Measurements from ENCODE around the gene MEP1A. TPM values are rescaled to one million over a fixed set of nuclear protein-coding genes. Genes with fewer than 3 reads are reported as not detected.
A peak's percentile ranks its signal among the peaks of the same experiment; 100 is the strongest.
"Not testable (repeated sequence)": the region's sequence is repeated elsewhere in the genome, so short reads cannot be mapped to it uniquely, and the experiment has no call there.

The MEP1A gene
- total and polyA plus RNA-seq, 2 of the 13 experiments (the other 11 are each of a cell fraction or from before 2014, with no cell fraction given): 0.24 to 0.83 TPM

GRCh38 chr6:46855966-46856365 is 62.8 kb downstream of the MEP1A start:
- CTCF ChIA-PET (ENCODE audit: low intra/inter-chr PET ratio, low total read pairs); H3K27me3 ChIP-seq (ENCODE audit: control insufficient read depth in 1 of 2, insufficient read depth in 2 of 2, low read length in 2 of 2); H3K27ac ChIP-seq (ENCODE audit: extremely low read length, insufficient read depth, low read length); H3K36me3 ChIP-seq (replicated peaks in 1 of 2; ENCODE audit: control insufficient read depth in 1 of 2, insufficient read depth in 2 of 2, low read length in 2 of 2); H4K20me1 ChIP-seq (ENCODE audit: insufficient read depth, low read length); POLR2A ChIA-PET; H2AFZ ChIP-seq (ENCODE audit: low read length); H3K9me3 ChIP-seq (ENCODE audit: low read length); H3K9ac ChIP-seq (ENCODE audit: insufficient read depth, low read depth, low read length); H3K4me2 ChIP-seq (ENCODE audit: low read depth, low read length); BruUV-seq (replicated peaks); intact Hi-C loops (cut with micrococcal nuclease; ENCODE audit: unreplicated experiment); H3K4me1 ChIP-seq (ENCODE audit: insufficient read depth, low read length); H3K4me3 ChIP-seq (replicated peaks in 1 of 3; ENCODE audit: insufficient read depth in 1 of 3, low read depth in 2 of 3, low read length in 3 of 3); H3K79me2 ChIP-seq (ENCODE audit: insufficient read depth, low read length): not testable (repeated sequence)
- FAIRE-seq (peak; percentile 49), ATAC-seq (peak; percentile 74), DNase-seq (ENCODE audit: low spot score) (peak; percentile 20)
- TF ChIP-seq CTCF (CRISPR knock-in tag; IDR thresholded peaks at IDR 0.05) (peak; percentile 56), STAG1 (CRISPR knock-in tag; IDR thresholded peaks at IDR 0.05) (peak; percentile 27; the same call in 1 of the 2 replicates), SMC3 (IDR thresholded peaks at IDR 0.05; ENCODE audit: low read length) (peak; percentile 27; the same call in 1 of the 2 replicates)
- 0% methylated on average over 1 of the region's 1 CpG for WGBS (ENCODE audit: low lambda C conversion rate)
- in situ Hi-C loops (cut with HindIII; ENCODE audit: extremely low pct_ligation_motif_present, low pct_unique_long_range_greater_than_20kb): loop anchor here (25.0 kb wide), 2 partner anchors 131 to 456 kb away; partner anchors contain the start of gene TNFRSF21

- intact Hi-C loops (cut with micrococcal nuclease; ENCODE audit: unreplicated experiment): no loop called here
- ATAC-seq: no peak
- no peak for DNase-seq (ENCODE audit: low spot score)
- ChIA-PET POLR2A (no interaction called here), CTCF (ENCODE audit: low intra/inter-chr PET ratio, low total read pairs) (no interaction called here)
- no peak for FAIRE-seq
- Histone ChIP-seq H3K79me2 (ENCODE audit: insufficient read depth, low read length) (no peaks in the 10 kb centered on the region), H2AFZ (ENCODE audit: low read length) (no peak overlapping the region), H3K27me3 (ENCODE audit: control insufficient read depth in 1 of 2, insufficient read depth in 2 of 2, low read length in 2 of 2) (peaks cover 0 to 10% of the 10 kb centered on the region in 2 experiments; a peak in 2 of 5 replicates), H3K4me2 (ENCODE audit: low read depth, low read length) (no peak overlapping the region), H3K4me1 (ENCODE audit: insufficient read depth, low read length) (no peaks in the 10 kb centered on the region), H3K4me3 (replicated peaks in 1 of 3; ENCODE audit: insufficient read depth in 1 of 3, low read depth in 2 of 3, low read length in 3 of 3) (no peak overlapping the region), H3K9ac (ENCODE audit: insufficient read depth, low read depth, low read length) (no peak overlapping the region), H3K27ac (ENCODE audit: extremely low read length, insufficient read depth, low read length) (no peak overlapping the region), H4K20me1 (ENCODE audit: insufficient read depth, low read length) (no peaks in the 10 kb centered on the region), H3K36me3 (replicated peaks in 1 of 2; ENCODE audit: control insufficient read depth in 1 of 2, insufficient read depth in 2 of 2, low read length in 2 of 2) (no peaks in the 10 kb centered on the region), H3K9me3 (ENCODE audit: low read length) (no peaks in the 10 kb centered on the region)
- in situ Hi-C loops (cut with HindIII; ENCODE audit: extremely low pct_ligation_motif_present, low pct_unique_long_range_greater_than_20kb): loop anchor here (25.0 kb wide), 2 partner anchors 125 to 450 kb away; partner anchors contain the start of gene TNFRSF21
- 14% methylated on average over 2 of the region's 2 CpGs for WGBS (ENCODE audit: low lambda C conversion rate)
- TF ChIP-seq ZSCAN12 (CRISPR knock-in tag; IDR thresholded peaks at IDR 0.05) (no peak), FOXK2 (IDR thresholded peaks at IDR 0.05) (no peak), CENPT (CRISPR knock-in tag; IDR thresholded peaks at IDR 0.05; ENCODE audit: low read depth) (no peak), ZNF674 (CRISPR knock-in tag; IDR thresholded peaks at IDR 0.05; ENCODE audit: low read depth) (no peak), HNRNPK (IDR thresholded peaks at IDR 0.05; ENCODE audit: low read depth, low read length, poor library complexity, severe bottlenecking) (no peak), ZNF589 (CRISPR knock-in tag; conservative IDR thresholded peaks at IDR 0.05) (no peak), ELK4 (CRISPR knock-in tag; IDR thresholded peaks at IDR 0.05; ENCODE audit: borderline replicate concordance) (no peak), PLSCR1 (CRISPR knock-in tag; IDR thresholded peaks at IDR 0.05; ENCODE audit: borderline replicate concordance) (no peak), ZNF383 (CRISPR knock-in tag; IDR thresholded peaks at IDR 0.05; ENCODE audit: borderline replicate concordance) (no peak)
- no TSS peak for BruUV-seq (replicated peaks)
Observed at GRCh38 chr6:46862381-46862780, 69.2 kb downstream of the MEP1A start.

All from HepG2 (cell line).